ENCODE results near the gene ADGRV1. TPM values are rescaled to one million over a fixed set of nuclear protein-coding genes. Genes with fewer than 3 reads are reported as not detected.

The ADGRV1 gene
- total and polyA plus RNA-seq, 9 of the 15 experiments (the other 6 are each of a cell fraction or from before 2014, with no cell fraction given), result 21.7 to 156 (median 58.2) TPM

DNA sequence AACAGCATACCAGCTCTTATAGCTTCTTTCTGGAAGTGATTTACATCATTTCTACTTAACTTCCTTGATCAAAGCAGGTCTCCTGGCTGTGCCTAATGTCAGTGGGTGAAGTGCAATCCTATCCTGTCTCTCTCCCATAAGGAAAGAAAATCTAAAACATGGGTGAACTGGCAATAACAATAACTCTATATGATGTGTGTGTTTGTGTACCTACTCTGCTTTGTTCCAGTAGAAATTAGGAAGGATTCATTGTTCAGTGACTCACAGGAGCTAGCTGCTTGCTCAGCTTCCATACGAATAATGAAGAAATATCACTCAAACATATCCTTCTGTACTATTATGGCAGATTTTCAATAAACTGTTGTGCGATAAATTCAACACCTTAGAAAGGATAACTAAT is 123.7 kb downstream of the ADGRV1 start (continued):
- TF ChIP-seq HNRNPLL (IDR thresholded peaks at IDR 0.05; ENCODE audit: low read depth, low read length, poor library complexity, severe bottlenecking) (no peak), TRIM28 (IDR thresholded peaks at IDR 0.05) (no peak), THAP7 (CRISPR knock-in tag; IDR thresholded peaks at IDR 0.05) (no peak), NFE2 (IDR thresholded peaks at IDR 0.05; ENCODE audit: low read depth) (no peak), HOMEZ (CRISPR knock-in tag; IDR thresholded peaks at IDR 0.05) (no peak), U2AF1 (optimal IDR thresholded peaks at IDR 0.05; ENCODE audit: low read depth, low read length) (no peak)

- WGBS (ENCODE audit: insufficient coverage, low coverage, missing lambda C conversion rate), result 98% methylated on average over 8 of the region's 8 CpGs
- Histone ChIP-seq H3K9me1 (ENCODE audit: control insufficient read depth, insufficient read depth, low read length) (no peaks in the 10 kb centered on the region), H3K27me3 (ENCODE audit: control insufficient read depth in 2 of 2, insufficient read depth in 2 of 2, low read length in 2 of 2) (no peaks in the 10 kb centered on the region), H2AFZ (ENCODE audit: low read depth, low read length) (no peak overlapping the region), H3K4me1 (replicated peaks in 1 of 2; ENCODE audit: control insufficient read depth in 2 of 2, insufficient read depth in 2 of 2, low read length in 2 of 2) (no peaks in the 10 kb centered on the region), H4K20me1 (replicated peaks; ENCODE audit: control insufficient read depth, insufficient read depth, low read length) (no peaks in the 10 kb centered on the region), H3K9me3 (replicated peaks; ENCODE audit: control insufficient read depth, insufficient read depth, low read depth, low read length) (peaks cover 2% of the 10 kb centered on the region; the same call in 1 of the 2 replicates), H3K36me3 (ENCODE audit: control insufficient read depth, insufficient read depth, low read length) (peaks cover 65% of the 10 kb centered on the region), H3K27ac (ENCODE audit: extremely low read depth, low read depth, low read length) (no peak overlapping the region), H3K79me2 (ENCODE audit: control insufficient read depth, insufficient read depth, low read length) (no peaks in the 10 kb centered on the region; the same call in 2 of the 3 replicates), H3K4me3 (no peak overlapping the region), H3K4me2 (ENCODE audit: insufficient read depth, low read length) (no peak overlapping the region), H3K9ac (ENCODE audit: insufficient read depth in 1 of 2, low read depth in 2 of 2, low read length in 2 of 2) (no peak overlapping the region)
- intact Hi-C loops (cut with micrococcal nuclease), result no loop called here
- in situ Hi-C loops (cut with MboI), result no loop called here
- BruUV-seq (replicated peaks), result no TSS peak
- ChIA-PET CTCF (ENCODE audit: low intra/inter-chr PET ratio) (no interaction called here), POLR2A (no interaction called here)
- DNase-seq (ENCODE audit: extremely low read depth in 1 of 4, low spot score in 3 of 4) (no peak), ATAC-seq (no peak), FAIRE-seq (no peak)
- TF ChIP-seq, protein P1, sequence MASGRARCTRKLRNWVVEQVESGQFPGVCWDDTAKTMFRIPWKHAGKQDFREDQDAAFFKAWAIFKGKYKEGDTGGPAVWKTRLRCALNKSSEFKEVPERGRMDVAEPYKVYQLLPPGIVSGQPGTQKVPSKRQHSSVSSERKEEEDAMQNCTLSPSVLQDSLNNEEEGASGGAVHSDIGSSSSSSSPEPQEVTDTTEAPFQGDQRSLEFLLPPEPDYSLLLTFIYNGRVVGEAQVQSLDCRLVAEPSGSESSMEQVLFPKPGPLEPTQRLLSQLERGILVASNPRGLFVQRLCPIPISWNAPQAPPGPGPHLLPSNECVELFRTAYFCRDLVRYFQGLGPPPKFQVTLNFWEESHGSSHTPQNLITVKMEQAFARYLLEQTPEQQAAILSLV (tag; IDR thresholded peaks at IDR 0.05), result peak; percentile 88; the same call in 1 of the 2 replicates
- TF ChIP-seq GATA2 (CRISPR knock-in tag; IDR thresholded peaks at IDR 0.05), result no peak
- TF ChIP-seq ZNF239 (CRISPR knock-in tag; IDR thresholded peaks at IDR 0.05), result no peak
- TF ChIP-seq HDAC1 (IDR thresholded peaks at IDR 0.05), result no peak
- TF ChIP-seq POLR3G (IDR thresholded peaks at IDR 0.05; ENCODE audit: extremely low read depth, insufficient read length, insufficient replicate concordance), result no peak
- no peak for TF ChIP-seq ZNF384 (IDR thresholded peaks at IDR 0.05; ENCODE audit: low read depth, low read length)
- TF ChIP-seq CEBPB (tag; IDR thresholded peaks at IDR 0.05), result peak; percentile 97
- no peak for TF ChIP-seq GABPB1 (CRISPR knock-in tag; IDR thresholded peaks at IDR 0.05)
- 0 out of 2 replicates have a peak, but pooled peaks have one; percentile 15 for TF ChIP-seq POLR2AphosphoS5 (IDR thresholded peaks at IDR 0.05; ENCODE audit: control insufficient read depth, insufficient read depth, low read depth, low read length)
- TF ChIP-seq CBX3 (IDR thresholded peaks at IDR 0.05; ENCODE audit: borderline replicate concordance in 1 of 2, low read length in 2 of 2), result no peak
- TF ChIP-seq ELF1 (tag; IDR thresholded peaks at IDR 0.05), result no peak
These were observed 126.9 kb downstream of the ADGRV1 start for GRCh38 chr5:90685425-90686022.

All from K562 (cell line).